Spleen (tissue), 11 donors: ENCODE results near the gene SHANK2. TPM values are rescaled to one million over a fixed set of nuclear protein-coding genes. Genes with fewer than 3 reads are reported as not detected.
A peak's percentile ranks its signal among the peaks of the same experiment; 100 is the strongest.

ENCODE experiments used
- DNase-seq: peaks from one replicate; pipeline ENCODE4 v3.0.0-alpha.2; 2020
- H3K27ac ChIP-seq, 8 donors: fragments of 200-600 bp; sonication (generic) in 7 of 8; 1 replicate in 4 of 8; 2 replicates in 4 of 8; pipeline versions ENCODE4 v1.5.0 to v1.8.0; 2016 to 2021; ENCODE audit warnings: inconsistent platforms in 4 of 8, mild to moderate bottlenecking in 4 of 8, moderate library complexity in 1 of 8
- H3K27me3 ChIP-seq, 7 donors: fragments of 200-600 bp; sonication (generic) in 6 of 7; replicated peaks in 1 of 7; 1 replicate in 4 of 7; 2 replicates in 3 of 7; pipeline versions ENCODE4 v1.5.0 to v1.8.0; 2016 to 2021; ENCODE audit warnings: inconsistent platforms in 3 of 7, mild to moderate bottlenecking in 1 of 7
- H3K36me3 ChIP-seq, 6 donors: fragments of 200-600 bp; sonication (generic) in 5 of 6; 1 replicate in 4 of 6; 2 replicates in 2 of 6; pipeline versions ENCODE4 v1.5.0 to v1.8.0; 2016 to 2021; ENCODE audit warnings: inconsistent platforms in 2 of 6
- H3K4me1 ChIP-seq, 6 donors: fragments of 200-600 bp; sonication (generic) in 5 of 6; 1 replicate in 3 of 6; 2 replicates in 3 of 6; pipeline versions ENCODE4 v1.5.0 to v1.8.0; 2016 to 2021; ENCODE audit warnings: inconsistent platforms in 3 of 6
- H3K4me3 ChIP-seq, 8 donors: fragments of 200-600 bp; sonication (generic) in 7 of 8; 1 replicate in 4 of 8; 2 replicates in 4 of 8; pipeline versions ENCODE4 v1.5.0 to v1.8.0; 2016 to 2021; ENCODE audit warnings: inconsistent platforms in 4 of 8, mild to moderate bottlenecking in 4 of 8, moderate library complexity in 2 of 8
- H3K9me3 ChIP-seq, 8 donors: fragments of 200-600 bp; sonication (generic) in 7 of 8; 1 replicate in 4 of 8; 2 replicates in 4 of 8; pipeline versions ENCODE4 v1.5.0 to v1.8.0; 2016 to 2021; ENCODE audit warnings: inconsistent platforms in 4 of 8
- CTCF ChIP-seq, 11 experiments: fragments of 200-600 bp in 7 of 11; fragments of 450-650 bp in 4 of 11; sonication (generic) in 4 of 11; IDR thresholded peaks in 8 of 11; conservative IDR thresholded peaks in 3 of 11; 1 replicate in 7 of 11; 2 replicates in 4 of 11; pipeline versions ENCODE4 v1.4.0 to v1.8.0; 2016 to 2021; ENCODE audit warnings: antibody characterized with exemption in 11 of 11, inconsistent platforms in 4 of 11, mild to moderate bottlenecking in 1 of 11
- POLR2A ChIP-seq, 3 donors: fragments of 450-650 bp; IDR thresholded peaks; one replicate each; pipeline ENCODE4 v1.5.1; 2017; ENCODE audit warnings: antibody characterized with exemption in 3 of 3, mild to moderate bottlenecking in 1 of 3
- POLR2AphosphoS5 ChIP-seq, 3 donors: sonication (generic); formaldehyde crosslinking; IDR thresholded peaks; one replicate each; pipeline ENCODE4 v1.5.1; 2017; ENCODE audit warnings: antibody characterized with exemption in 3 of 3
- WGBS, 5 donors: extraction: QIAGEN DNeasy Blood & Tissue Kit in 3 of 5; methylation state at CpG; one replicate each; pipeline versions ENCODE4 v1.1.5 to v1.1.7; 2013 to 2018; 5-methylcytosine and 5-hydroxymethylcytosine counted together
- intact Hi-C: fragments of 100-400 bp; cut with DNase I; formaldehyde crosslinking; loops from one replicate; pipeline ENCODE4 v1.15.0; 2023; ENCODE audit warnings: low total_unique reads
- polyA plus RNA-seq, 3 donors: library from polyadenylated mRNA; stranded (reverse); fragments of 200-250 nt; gene quantifications; one replicate each; pipeline ENCODE4 v1.2.1, GENCODE V29; 2013
- total RNA-seq, 7 donors: library from RNA; depleted of rRNA in 3 of 7; stranded (reverse); fragments of >200 nt in 3 of 7; fragmentation: NEBNext Ultra II Directional in 4 of 7; extraction: Animal tissue kit (Norgen Biotek cat#: 25700) in 4 of 7; gene quantifications; one replicate each; pipeline versions ENCODE4 v1.1.0 to v1.2.1, GENCODE V29; 2016 to 2021
- donor health status: healthy with polysubstance abuse.
- donor health status: DM: no; HTN: no; CAD: no; lungs with moderate emphysema.
- donor health status: DM: no; HTN: no; CAD: no.
- donor health status: Bipolar disorder and iron deficiency.
- donor health status: healthy.
- donor health status: DM: no; HTN: no; CAD: no.
- donor health status: DM: yes; HTN: yes; CAD: no.

Gene SHANK2
- total and polyA plus RNA-seq, 10 donors, result 0.30 to 23.8 (median 9.4) TPM

GRCh38 chr11:71209656-71210055, 42.7 kb downstream of the SHANK2 start:
- Histone ChIP-seq H3K4me1 (no peaks in the 10 kb centered on the region), H3K9me3 (peaks cover 0 to 10% (median 2%) of the 10 kb centered on the region in 8 donors), H3K36me3 (no peaks in the 10 kb centered on the region), H3K4me3 (no peak overlapping the region), H3K27ac (no peak overlapping the region), H3K27me3 (peaks cover 0 to 63% (median 0%) of the 10 kb centered on the region in 7 donors)
- WGBS, 5 donors, result 71 to 89% (median 78%) methylated on average over 9 to 10 of the region's 10 CpGs
- intact Hi-C loops, result no loop called here
- peak; percentile 53 for DNase-seq
- TF ChIP-seq POLR2AphosphoS5 (IDR thresholded peaks at IDR 0.05), result no peak
- TF ChIP-seq CTCF (IDR thresholded peaks at IDR 0.05 in 8 of 11, conservative IDR thresholded peaks at IDR 0.05 in 3 of 11), result no peak
- TF ChIP-seq POLR2A (IDR thresholded peaks at IDR 0.05), result no peak

DNA sequence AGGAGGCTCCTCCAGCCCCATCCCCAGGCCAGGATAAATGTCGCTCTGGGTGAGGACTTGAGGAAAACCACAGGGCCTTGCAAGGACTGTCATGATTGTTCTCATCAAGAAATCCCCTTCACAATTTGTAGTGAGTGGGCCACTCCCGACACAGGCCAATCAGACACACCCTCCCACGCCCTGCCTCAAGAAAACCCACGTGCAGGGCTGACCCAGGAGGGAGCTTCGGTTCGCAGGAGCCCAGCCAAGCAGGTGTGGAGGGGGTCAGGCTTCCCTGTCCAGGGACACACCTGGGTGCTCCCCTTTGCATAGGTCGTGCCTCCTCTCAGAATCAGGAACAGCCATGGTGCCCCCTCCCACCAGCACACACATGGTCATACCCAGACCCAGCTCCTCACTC, 43.2 kb downstream of the SHANK2 start:
- peak; percentile 64 for DNase-seq

GRCh38 chr11:71208011-71208774, 44.2 kb downstream of the SHANK2 start:
- 80 to 89% (median 82%) methylated on average over 9 of the region's 9 CpGs for WGBS, 5 donors
- Histone ChIP-seq H3K27ac (no peak overlapping the region), H3K4me1 (no peaks in the 10 kb centered on the region), H3K4me3 (no peak overlapping the region), H3K27me3 (peaks cover 0 to 59% (median 0%) of the 10 kb centered on the region in 7 donors), H3K9me3 (peaks cover 0 to 10% (median 2%) of the 10 kb centered on the region in 8 donors), H3K36me3 (no peaks in the 10 kb centered on the region)
- peak; percentile 41 for DNase-seq
- TF ChIP-seq CTCF (IDR thresholded peaks at IDR 0.05 in 8 of 11, conservative IDR thresholded peaks at IDR 0.05 in 3 of 11) (no peak), POLR2AphosphoS5 (IDR thresholded peaks at IDR 0.05) (no peak), POLR2A (IDR thresholded peaks at IDR 0.05) (no peak)
- intact Hi-C loops, result no loop called here

More for the DNA sequence above, 43.2 kb downstream of the SHANK2 start:
- no peak overlapping the region for H3K4me3 ChIP-seq
- H3K27ac ChIP-seq, result no peak overlapping the region
- no peaks in the 10 kb centered on the region for H3K36me3 ChIP-seq
- H3K4me1 ChIP-seq, result no peaks in the 10 kb centered on the region
- intact Hi-C loops, result no loop called here
- WGBS, 5 donors, result 75 to 91% (median 80%) methylated on average over 6 to 7 of the region's 7 CpGs
- peaks cover 0 to 10% (median 2%) of the 10 kb centered on the region in 8 donors for H3K9me3 ChIP-seq
- H3K27me3 ChIP-seq, result peaks cover 0 to 63% (median 0%) of the 10 kb centered on the region in 7 donors
- TF ChIP-seq POLR2AphosphoS5 (IDR thresholded peaks at IDR 0.05) (no peak), CTCF (IDR thresholded peaks at IDR 0.05 in 8 of 11, conservative IDR thresholded peaks at IDR 0.05 in 3 of 11) (no peak), POLR2A (IDR thresholded peaks at IDR 0.05) (no peak)

DNA sequence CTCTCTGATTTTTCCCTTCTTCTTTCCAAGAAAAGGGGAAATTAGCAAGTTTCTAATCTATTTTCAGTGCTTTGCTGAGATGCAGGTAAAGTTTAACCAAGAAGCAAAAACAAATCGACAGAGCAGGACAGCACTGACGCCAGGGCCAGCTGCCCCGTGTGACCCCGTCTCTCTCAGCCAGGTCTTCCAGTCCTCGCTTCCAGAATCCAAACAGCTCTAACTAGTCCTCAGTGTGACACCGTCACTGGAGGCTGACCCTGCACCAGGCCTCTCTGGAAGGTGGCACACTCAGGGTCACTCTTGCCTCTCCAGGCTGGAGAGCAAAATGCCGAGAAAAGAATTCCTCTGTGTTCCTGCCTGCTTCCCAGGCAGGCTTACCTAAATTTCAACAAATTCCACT, 44.8 kb downstream of the SHANK2 start:
- DNase-seq, result peak; percentile 40
- Histone ChIP-seq H3K9me3 (peaks cover 0 to 10% (median 2%) of the 10 kb centered on the region in 8 donors), H3K36me3 (no peaks in the 10 kb centered on the region), H3K4me3 (no peak overlapping the region), H3K27me3 (peaks cover 0 to 59% (median 0%) of the 10 kb centered on the region in 7 donors), H3K4me1 (no peaks in the 10 kb centered on the region), H3K27ac (no peak overlapping the region)
- intact Hi-C loops, result no loop called here
- WGBS, 5 donors, result 83 to 87% (median 86%) methylated on average over 7 of the region's 7 CpGs
- TF ChIP-seq CTCF (IDR thresholded peaks at IDR 0.05 in 8 of 11, conservative IDR thresholded peaks at IDR 0.05 in 3 of 11), result no peak
- no peak for TF ChIP-seq POLR2A (IDR thresholded peaks at IDR 0.05)
- TF ChIP-seq POLR2AphosphoS5 (IDR thresholded peaks at IDR 0.05), result no peak
